ENCODE results near the gene KIRREL3. TPM values are rescaled to one million over a fixed set of nuclear protein-coding genes. Genes with fewer than 3 reads are reported as not detected.

The KIRREL3 gene
- total and polyA plus RNA-seq, 9 of the 15 experiments (the other 6 are each of a cell fraction or from before 2014, with no cell fraction given), result 0.04 to 0.10 TPM; not detected in 7

GRCh38 chr11:126997196-126997595 is 3.4 kb downstream of the KIRREL3 start (continued):
- no peak for TF ChIP-seq FOXP4 (CRISPR knock-in tag; IDR thresholded peaks at IDR 0.05; ENCODE audit: borderline replicate concordance)

- Histone ChIP-seq H3K79me2 (ENCODE audit: control insufficient read depth, insufficient read depth, low read length) (no peaks in the 10 kb centered on the region), H3K4me2 (ENCODE audit: insufficient read depth, low read length) (no peak overlapping the region), H2AFZ (ENCODE audit: low read depth, low read length) (no peak overlapping the region), H3K27ac (ENCODE audit: extremely low read depth, low read depth, low read length) (no peak overlapping the region), H3K9ac (ENCODE audit: insufficient read depth in 1 of 2, low read depth in 2 of 2, low read length in 2 of 2) (no peak overlapping the region), H3K9me1 (ENCODE audit: control insufficient read depth, insufficient read depth, low read length) (no peaks in the 10 kb centered on the region), H3K4me1 (replicated peaks in 1 of 2; ENCODE audit: control insufficient read depth in 2 of 2, insufficient read depth in 2 of 2, low read length in 2 of 2) (no peaks in the 10 kb centered on the region), H3K4me3 (no peak overlapping the region), H4K20me1 (replicated peaks; ENCODE audit: control insufficient read depth, insufficient read depth, low read length) (no peaks in the 10 kb centered on the region), H3K9me3 (replicated peaks; ENCODE audit: control insufficient read depth, insufficient read depth, low read depth, low read length) (no peaks in the 10 kb centered on the region), H3K36me3 (ENCODE audit: control insufficient read depth, insufficient read depth, low read length) (no peaks in the 10 kb centered on the region), H3K27me3 (ENCODE audit: control insufficient read depth in 2 of 2, insufficient read depth in 2 of 2, low read length in 2 of 2) (peaks cover 10 to 13% of the 10 kb centered on the region in 2 experiments; a peak in 3 of 5 replicates)
- DNase-seq (ENCODE audit: extremely low read depth in 1 of 4, low spot score in 3 of 4) (no peak), FAIRE-seq (no peak), ATAC-seq (no peak)
- in situ Hi-C loops (cut with MboI), result loop anchor here (25.0 kb wide), 2 partner anchors 284 to 684 kb away; partner anchors contain the start of gene DCPS
- intact Hi-C loops (cut with micrococcal nuclease), result no loop called here
- WGBS (ENCODE audit: insufficient coverage, low coverage, missing lambda C conversion rate), result 0% methylated on average over 4 of the region's 4 CpGs
- BruUV-seq (replicated peaks), result no TSS peak
- ChIA-PET POLR2A (no interaction called here), CTCF (ENCODE audit: low intra/inter-chr PET ratio) (no interaction called here)
- no peak for TF ChIP-seq RBM17 (IDR thresholded peaks at IDR 0.05; ENCODE audit: borderline replicate concordance, low read depth, low read length)
- TF ChIP-seq RNF219 (CRISPR knock-in tag; IDR thresholded peaks at IDR 0.05), result no peak
- TF ChIP-seq XRCC4 (IDR thresholded peaks at IDR 0.05; ENCODE audit: extremely low read depth, insufficient read depth, insufficient read length), result no peak
- TF ChIP-seq PBX2 (CRISPR knock-in tag; IDR thresholded peaks at IDR 0.05; ENCODE audit: low read depth), result no peak
- no peak for TF ChIP-seq PBX2 (tag; conservative IDR thresholded peaks at IDR 0.05; ENCODE audit: low read depth)
- TF ChIP-seq SNAPC5 (CRISPR knock-in tag; IDR thresholded peaks at IDR 0.05), result no peak
- no peak for TF ChIP-seq CEBPG (CRISPR knock-in tag; IDR thresholded peaks at IDR 0.05)
- no peak for TF ChIP-seq CEBPG (tag; conservative IDR thresholded peaks at IDR 0.05 in 1 of 2, IDR thresholded peaks at IDR 0.05 in 1 of 2)
- no peak for TF ChIP-seq ZNF584 (CRISPR knock-in tag; IDR thresholded peaks at IDR 0.05; ENCODE audit: low read depth)
- TF ChIP-seq SMARCA5 (IDR thresholded peaks at IDR 0.05), result no peak
- no peak for TF ChIP-seq ELF1 (tag; IDR thresholded peaks at IDR 0.05)
- TF ChIP-seq BHLHE40 (IDR thresholded peaks at IDR 0.05; ENCODE audit: low read length), result no peak
Measured at GRCh38 chr11:126996036-126996804, 4.3 kb downstream of the KIRREL3 start.

Measured in K562 (cell line).